Activated CD4-positive, alpha-beta T cell treated with anti-CD3 and anti-CD28 coated beads for 4 hours (primary cell): Measurements from ENCODE around the gene H6PD.

ENCODE experiments used
- DNase-seq, 2 donors: peaks; one replicate each; pipeline ENCODE4 v3.0.0-alpha.2; 2020

H6PD gene

DNA sequence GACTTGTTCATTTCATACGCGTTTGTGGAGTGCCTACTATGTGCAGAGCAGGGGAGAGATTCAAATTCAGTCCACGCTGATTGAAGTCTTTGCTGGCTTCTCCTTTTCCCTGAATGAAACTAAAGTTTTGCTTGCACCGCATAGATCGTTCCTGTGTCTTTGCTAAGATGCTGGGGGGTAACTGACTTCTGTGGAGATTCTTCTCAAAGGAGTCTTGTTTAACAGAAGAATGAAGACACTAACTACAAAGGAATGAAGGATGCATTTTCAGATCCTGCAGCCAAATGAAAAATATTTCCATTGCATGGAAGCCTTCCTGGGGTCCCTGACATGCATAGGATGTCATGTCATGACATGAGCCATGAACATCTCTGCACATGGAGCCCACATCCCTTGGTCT is 26.9 kb upstream of the H6PD start:
- DNase-seq = no peak

DNA sequence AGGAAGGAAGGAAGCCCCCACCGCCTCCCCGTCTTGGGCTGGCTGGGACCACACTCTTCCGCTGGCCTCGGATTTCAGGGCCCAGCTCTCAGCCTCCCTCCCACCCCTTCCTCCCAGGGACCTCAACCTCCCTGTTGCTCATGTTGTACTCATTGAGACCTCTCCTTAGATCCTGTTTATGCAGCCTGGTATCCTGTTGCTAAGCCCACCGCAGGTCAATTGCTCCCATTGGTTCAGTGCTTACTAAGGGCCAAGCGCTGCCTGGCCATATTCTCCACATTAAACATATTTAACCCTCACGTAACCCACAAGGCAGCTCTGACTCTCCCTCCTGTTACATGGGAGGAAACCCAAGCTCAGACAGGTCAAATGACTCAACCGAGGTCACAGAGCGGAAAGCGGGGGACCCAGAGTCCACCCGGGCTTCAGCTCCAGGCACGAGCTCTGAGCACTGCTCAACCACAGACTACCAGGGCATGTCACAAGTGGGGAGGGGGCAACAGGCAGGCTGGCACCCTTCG is 23.2 kb upstream of the H6PD start:
- DNase-seq = no peak

DNA sequence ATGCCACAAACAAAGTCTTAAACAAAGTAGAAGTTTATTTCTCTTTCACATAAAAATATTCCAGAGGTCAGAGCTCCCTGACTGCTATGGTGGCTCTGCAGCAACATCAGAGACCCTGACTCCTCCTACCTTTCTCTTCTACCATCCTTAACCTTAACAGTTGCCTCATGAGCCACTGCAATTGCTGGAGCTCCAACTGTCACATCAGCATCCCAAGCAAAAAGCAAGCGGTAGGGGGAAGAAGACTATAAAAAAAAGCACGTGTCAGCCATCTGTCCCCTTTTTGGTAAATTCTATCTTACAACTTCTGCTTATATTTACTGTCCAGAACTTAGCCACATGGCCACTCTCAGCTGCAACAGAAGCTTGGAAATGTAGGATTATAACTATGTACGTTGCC is 21.8 kb upstream of the H6PD start:
- no peak for DNase-seq

DNA sequence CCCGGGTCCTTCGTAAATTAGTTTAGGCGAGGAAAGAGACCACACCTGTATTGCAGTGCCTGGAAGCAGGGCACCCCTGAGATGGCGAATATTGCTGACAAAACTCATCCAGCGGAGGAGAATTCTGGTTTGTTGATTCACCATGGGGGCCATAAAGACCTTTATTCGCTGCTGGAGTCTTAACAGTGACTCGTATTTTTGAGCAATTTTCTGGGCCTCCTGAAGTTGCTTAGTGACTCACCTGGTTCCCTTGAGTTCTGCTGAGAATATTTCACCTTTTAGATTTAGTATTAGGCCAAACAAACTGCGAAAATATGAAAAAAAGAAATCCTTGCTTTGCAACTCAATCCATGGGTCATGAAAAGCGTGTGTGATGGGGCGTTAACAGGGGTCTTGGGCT is 20.6 kb upstream of the H6PD start:
- no peak for DNase-seq

DNA sequence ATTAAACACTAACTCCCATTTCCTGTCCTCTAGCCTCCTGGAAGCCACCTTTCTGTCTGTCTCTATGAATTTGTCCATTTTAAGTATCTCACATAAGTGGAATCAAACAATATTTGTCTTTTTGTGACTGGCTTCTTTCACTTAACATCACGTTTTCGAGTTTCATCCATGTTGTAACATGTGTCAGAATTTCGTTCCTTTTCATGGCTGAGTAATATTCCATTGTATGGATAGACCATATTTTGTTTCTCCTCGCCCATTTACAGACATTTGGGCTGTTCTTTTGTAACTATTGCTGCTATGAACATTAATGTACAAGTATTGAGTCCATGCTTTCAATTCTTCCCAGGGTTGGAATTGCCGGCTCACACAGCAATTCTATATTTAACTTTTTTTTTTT is 15.7 kb upstream of the H6PD start:
- DNase-seq = no peak

DNA sequence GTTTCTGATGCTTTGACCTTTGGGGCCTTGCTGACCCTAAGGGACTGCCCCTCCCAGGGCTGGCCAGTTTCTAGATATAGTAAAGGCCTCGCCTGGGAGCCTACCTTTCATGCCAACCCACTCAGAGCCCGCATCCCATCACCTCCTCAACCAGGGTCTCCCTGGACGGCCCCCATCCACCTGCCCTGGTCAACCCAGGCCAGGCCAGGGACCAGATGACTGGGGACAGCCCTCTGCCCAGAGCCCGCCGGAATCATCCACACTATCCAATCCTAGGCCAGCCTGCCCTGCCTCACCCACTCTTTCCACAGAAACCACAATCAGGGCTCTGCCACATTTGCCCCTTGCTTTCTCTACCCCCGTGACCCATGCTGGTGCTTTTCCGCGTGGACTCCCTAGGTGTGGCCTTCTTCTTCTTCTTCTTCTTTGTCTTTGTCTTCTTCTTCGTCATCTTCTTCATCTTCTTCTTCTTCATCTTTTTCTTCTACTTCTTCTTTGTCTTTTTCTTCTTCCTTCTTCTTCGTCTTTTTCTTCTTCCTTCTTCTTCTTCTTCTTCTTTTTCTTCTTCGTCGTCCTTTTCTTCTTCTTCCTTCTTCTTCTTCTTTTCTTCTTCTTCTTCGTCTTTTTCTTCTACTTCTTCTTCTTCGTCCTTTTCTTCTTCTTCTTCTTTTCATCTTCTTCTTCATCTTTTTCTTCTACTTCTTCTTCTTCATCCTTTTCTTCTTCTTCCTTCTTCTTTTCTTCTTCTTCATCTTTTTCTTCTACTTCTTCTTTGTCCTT is 11.5 kb upstream of the H6PD start:
- no peak for DNase-seq

DNA sequence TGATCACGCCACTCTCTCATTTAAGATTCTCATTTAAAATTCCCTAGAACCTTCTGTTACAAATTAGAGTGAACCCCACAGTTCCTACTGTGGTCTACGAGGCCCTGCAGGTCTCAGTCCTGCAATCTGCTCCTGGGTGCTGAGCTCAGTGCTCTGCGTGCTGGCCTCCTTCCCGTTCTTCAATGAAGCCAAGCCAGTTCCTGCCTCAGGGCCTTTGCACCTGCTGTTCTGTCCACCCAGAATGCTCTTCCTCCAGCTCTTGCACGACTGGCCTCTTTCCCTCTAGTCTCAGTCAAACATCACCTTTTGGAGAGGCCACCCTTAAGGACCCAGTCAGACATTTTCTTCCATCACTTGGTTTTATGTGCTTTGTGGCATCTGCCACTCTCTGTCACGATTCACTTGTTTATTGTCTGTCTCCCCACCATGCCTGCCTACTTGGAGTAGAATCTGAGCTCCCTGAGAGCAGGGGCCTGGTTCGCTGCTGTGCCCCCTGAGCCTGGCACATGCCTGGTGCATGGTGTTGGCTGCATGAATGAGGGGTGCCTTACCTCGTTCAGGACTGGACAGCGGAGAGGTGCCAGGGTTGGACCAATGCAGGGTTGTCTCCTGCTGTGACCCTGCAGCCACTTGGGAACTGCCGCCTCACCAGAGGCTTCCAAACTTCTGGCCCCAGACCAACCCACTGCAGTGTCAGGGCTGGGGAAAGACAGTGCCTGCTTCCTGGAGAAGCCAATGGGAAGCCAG is 9.7 kb upstream of the H6PD start:
- DNase-seq = no peak

DNA sequence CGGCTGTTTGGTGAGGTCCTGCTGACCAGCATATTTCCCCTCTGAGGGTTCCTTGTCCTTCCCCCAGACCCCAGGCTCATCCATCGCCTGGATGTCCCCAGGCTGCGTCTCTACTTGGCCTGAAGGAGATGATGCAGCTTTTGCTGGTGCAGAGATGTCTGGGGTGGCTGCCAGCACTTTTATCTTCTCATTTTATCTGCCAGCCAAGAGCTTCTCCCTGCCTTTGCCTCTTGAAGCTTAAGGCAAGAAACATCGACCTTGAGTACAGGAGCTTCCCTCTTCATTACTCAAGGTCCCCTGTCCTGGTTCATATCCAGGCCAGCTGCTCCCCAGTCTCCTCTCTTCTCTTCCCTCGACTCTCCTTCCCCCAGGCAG is 9.2 kb upstream of the H6PD start:
- no peak for DNase-seq

DNA sequence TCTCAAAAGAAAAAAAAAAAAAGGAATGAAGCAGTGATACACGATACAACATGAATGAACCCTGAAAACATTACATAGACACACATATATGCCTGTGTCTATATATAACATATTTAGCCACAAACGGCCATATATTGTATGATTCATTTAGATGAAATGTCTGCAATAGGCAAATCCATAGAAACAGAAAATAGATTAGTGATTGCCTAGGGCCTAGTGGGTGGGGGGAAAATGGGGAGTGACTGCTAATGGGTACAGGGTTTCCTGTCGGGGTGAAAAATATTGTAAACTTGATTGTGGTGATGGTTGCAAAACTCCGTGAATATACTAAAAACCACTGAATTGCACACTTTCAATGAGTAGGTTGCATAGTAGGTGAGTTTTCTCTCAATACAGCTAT is 6.0 kb upstream of the H6PD start:
- no peak for DNase-seq

DNA sequence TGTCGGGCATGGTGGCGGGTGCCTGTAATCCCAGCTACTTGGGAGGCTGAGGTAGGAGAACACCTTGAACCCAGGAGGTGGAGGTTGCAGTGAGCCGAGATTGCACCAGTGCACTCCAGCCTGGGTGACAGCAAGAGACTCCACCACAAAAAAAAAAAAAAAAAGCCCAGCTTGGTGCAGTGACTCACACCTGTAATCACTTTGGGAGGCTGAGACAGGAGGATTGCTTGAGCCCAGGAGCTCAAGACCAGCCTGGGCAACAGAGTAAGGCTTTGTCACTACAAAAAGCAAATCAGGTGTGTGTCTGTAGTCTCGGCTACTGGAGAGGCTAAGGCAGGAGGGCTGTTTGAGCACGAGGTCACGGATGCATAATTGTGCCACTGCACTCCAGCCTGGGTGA is 5.0 kb upstream of the H6PD start:
- no peak for DNase-seq

DNA sequence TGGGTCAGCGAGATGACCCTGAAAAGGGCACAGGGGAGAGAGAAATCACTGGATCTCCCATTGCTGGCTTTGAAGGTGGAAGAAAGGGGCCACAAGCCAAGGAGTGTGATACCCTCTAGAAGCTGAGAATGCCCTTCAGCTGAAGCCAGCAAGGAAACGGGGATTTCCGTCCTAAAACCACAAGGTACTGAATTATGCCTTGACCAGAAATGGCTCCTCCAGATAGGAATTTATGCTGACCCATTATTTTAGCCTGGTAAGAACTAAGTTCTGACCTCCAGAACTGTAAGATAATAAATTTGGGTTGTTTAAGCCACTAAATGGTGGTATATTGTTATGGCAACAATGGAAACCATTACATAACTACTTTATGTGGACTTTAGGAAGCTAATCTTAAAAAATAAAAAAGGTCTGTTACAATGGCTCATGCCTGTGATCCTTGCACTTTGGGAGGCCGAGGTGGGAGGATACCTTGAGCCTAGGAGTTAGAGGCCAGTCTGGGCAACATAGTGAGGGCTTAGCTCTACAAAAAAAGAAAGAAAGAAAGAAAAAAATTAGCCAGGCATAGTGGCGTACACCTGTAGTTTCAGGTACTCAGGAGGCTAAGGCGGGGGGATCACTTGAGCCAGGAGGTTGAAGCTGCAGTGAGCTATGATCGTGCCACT is 3.6 kb upstream of the H6PD start:
- DNase-seq = no peak

DNA sequence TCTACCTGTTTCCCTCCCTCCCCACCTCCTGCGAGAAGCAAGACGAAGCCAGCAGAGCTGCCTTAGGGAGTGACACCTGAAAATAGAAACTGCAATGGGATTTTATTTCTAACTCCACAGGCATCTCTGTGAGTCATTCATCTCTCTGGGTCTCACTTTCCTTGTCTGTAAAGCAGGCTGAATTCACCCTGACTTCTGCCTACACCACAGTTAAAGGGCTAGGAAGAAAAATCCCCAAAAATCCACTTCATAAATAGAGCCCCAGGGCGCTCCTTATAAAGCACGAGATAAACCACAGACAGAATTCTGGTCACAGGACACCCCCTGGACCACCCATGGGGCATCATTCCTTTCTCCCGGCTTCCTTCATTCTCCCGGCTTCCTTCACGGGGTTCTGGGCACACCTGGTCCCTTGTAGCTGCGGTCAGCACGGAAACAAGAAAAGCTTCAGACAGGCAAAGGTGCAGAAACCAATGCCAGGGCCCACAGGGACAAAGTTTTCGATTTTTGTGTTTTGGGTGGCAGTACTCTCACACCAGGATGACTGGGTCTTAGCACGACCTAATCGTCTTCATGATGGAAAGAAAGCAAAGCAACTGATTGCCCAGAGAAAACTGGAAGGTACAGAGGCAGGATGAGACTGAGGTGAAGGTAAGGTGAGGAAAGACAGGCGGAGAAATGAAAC is 2.8 kb upstream of the H6PD start:
- no peak for DNase-seq

DNA sequence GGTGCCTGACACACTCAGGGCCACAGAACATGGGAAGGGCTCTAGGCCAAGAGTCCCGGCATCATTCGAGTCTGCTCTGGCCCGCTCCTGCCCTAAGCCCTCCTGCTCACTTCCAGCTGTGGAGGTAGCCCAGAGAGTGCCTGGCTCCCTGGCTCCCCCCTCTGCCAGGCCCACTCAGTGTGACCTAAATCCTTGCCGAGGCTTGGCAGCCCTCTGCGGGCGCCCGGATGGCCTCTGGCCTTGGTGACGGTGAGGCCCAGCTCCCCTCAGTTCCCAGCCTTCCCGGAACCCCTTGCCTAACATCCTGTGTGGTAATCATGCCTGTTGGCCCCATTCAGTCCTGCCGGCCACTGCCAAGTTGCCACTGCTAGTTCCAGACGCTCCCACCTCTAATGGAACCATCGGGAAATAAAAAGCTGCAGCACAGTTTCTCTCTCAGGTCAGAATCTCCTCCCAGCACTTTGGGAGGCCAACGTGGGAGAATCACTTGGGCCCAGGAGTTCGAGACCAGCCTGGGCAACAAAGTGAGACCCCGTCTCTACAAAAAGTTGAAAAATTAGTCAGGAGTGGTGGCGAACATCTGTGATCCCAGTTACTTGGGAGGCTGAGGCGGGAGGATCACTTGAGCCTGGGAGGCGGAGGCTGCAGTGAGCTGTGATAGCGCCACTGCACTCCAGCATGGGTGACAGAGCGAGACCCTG is 1.2 kb upstream of the H6PD start:
- no peak for DNase-seq

DNA sequence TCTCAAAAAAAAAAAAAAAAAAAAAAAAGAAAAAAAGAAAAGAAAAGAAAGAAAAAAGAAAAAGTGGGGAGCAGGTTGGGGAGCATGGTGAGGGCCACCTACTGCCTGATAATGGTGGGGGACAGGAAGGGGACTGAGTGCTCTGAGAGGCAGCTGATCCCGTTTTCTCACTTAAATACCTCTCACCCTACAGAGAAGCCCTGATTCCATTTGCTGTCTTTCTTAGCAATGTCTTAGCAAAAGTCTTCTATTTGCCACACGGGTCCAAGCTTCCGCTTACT is 692 bp upstream of the H6PD start:
- no peak for DNase-seq

DNA sequence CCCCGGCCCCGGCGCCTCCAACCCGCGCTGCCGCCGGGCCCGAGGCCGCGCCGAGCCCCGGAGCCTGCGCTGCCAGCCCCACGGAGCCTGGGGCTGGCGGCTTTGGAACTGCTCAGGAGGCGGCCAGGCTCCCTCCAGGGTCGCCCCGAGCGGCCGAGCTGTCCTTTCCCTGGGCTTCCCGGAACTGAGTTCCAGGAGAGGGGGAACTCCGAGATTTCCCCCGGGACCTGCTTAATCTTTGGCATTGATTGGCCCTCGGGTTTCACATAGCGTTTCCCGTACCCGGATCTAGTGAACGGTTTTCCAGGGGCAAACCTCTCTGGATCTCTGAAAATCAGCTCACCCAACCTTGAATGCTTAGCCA is 504 bp downstream of the H6PD start:
- peak in 1 of 2 donors; percentile 10 for DNase-seq

DNA sequence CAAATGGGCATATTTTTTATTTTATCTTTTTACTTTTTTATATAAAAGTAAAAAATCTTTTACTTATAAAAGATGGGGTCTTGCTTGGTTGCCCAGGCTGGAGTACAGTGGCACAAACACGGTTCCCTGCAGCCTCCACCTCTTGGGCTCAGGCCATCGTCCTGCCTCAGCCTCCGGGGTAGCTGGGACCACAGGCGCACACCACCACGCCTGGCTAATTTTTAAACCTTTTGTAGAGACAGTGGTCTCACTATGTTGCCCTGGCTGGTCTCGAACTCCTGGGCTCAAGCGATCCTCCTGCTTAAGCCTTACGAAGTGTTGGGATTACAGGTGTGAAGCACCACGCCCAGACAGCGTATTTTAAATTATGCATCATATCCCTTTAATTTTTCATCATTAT is 986 bp downstream of the H6PD start:
- DNase-seq = no peak

DNA sequence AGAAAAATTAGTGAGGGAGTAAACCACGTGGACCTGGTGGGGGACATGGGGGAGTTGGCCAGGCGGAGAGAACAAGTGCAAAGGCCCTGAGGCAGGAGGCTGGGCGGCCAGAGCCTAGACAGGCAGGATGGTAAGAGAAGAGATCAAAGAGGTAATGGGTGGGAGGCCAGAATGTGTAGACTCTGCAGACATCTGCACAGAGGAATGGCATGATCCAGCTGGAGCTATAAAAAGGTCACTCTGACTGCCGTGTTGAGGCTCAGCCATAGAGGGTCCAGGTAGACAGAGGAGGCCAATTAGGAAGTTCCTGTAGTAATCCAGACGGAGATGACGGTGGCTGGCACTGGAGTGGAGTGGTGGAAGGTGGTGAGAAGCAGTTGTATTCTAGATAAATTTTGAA is 3.6 kb downstream of the H6PD start:
- no peak for DNase-seq

DNA sequence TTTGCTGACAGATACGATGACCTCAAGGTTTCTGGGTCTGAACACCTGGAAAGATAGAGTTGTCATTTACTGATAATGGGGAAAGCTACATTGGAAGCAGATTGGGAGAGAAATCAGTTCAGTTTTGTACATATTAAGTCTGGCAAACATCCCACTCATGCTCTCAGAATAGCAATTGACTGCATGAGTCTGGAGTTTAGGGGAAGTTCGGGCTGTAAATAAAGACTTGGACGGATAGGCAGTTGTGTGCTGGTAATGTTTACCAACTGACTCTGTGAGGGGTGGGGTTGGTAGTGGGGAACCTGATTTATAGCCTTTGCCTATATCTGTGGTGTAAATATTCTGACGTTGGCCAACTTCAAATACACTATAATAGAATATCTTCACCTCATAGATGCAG is 4.0 kb downstream of the H6PD start:
- no peak for DNase-seq

DNA sequence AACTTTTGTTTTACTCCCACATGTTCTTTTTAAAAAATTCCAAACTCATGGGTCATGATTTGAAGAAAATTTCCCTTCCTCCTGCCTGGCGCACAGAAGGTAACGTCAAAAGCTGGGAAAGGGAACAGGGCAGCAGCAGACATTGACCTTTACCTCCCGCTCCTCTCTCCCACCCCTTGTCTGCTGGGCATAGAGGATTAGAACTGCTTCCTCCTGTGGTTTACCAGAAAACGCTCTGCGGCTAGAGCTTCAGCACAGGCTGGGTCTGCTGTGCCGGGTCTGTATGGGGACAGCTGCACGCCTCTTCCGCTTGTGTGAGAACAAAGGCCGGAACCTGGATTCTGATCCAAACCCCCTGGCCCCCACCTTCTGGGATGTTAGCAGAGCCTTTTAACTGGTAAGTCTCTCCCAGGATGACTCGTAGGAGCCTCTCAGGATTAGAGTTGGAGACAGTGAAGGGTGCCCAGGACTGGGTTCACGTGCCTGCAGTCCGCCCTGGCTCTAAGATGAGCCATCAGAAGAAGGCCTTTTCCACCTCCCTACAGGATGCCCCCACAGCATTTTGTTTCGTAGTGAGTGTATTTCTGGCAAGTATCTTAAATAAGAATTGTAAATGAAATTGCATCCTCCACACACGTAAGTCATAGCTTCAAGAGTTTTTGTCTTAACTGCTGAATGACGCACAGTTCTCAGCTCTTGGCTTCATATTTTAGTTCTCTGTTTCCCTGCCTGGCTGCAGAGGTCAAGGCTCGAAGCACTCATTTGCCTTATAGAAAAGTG is 5.2 kb downstream of the H6PD start:
- DNase-seq = peak; percentile 26 to 29

DNA sequence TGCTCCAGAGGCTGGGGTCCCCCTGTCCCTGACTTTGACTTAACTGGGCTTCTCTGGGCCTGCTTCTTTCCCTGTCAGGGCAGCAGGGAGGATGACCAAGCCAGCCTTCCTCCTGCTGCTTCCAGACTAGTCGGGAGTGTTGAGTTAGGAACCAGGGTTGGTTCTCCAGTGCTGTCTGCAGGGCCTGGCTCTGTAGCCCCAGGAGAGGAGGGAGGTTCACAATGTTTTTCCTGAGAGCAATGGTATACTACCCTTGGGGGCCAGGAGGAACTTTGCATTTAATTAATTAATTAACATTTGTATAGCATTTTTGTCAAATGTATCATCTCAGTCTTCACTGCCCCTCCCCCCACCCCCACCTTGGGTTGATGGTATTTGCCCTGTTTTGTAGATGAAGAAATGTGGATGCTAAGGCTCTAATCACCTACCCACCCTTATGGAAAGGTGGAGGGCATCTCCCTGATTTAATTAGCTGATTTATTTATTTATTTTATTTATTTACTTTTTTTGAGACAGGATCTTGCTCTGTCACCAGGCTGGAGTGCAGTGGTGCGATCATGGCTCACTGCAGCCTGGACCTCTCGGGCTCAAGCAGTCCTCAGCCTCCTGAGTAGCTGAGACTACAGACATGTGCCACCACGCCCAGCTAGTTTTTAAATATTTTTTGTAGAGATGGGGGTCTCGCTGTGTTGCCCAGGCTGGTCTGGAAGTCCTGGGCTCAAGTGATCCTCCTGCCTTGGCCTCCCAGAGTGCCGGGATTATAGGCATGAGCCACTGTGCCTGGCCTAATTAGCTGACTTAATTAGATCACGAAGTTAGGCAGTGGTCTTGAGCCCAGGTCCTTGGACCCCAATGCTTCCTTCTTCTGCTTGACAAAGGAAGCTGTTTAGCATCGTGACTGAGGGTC is 6.6 kb downstream of the H6PD start:
- DNase-seq = no peak

DNA sequence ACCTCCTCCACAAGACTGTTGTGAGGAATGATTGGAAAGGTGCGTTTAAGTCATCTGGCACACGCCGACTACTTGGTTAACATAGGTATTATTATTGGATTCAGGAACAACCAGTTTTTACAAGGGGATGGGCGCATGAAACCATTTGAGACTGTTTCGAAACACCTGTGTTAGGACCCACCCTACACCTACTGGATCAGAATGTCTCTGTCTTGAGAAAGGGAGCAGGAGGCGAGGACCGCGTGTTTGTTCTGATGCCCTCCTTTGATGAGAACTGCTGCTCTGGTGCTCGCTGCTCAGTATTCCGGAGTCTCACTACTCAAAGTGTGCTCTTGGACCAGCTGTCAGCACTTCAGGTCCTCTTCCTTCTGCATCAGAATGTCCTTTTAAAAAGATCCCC is 7.3 kb downstream of the H6PD start:
- DNase-seq = no peak
